SU-DHL-6 (cell line): ENCODE measurements around the gene AKT1.

Source experiments
- H2AFZ ChIP-seq: fragments of 200-600 bp; sonication (generic); 2 replicates; pipeline ENCODE4 v1.6.1; 2014; ENCODE audit warnings: low read depth, mild to moderate bottlenecking, moderate library complexity, mixed read lengths, antibody characterized with exemption, low read length; ENCODE audit not compliant: severe bottlenecking
- H3F3A ChIP-seq: fragments of 200-600 bp; shearing (Covaris generic); 2 replicates; pipeline ENCODE4 v1.6.0; 2016; ENCODE audit warnings: antibody characterized with exemption, mild to moderate bottlenecking; ENCODE audit not compliant: insufficient read depth
- H3K27ac ChIP-seq: fragments of 200-600 bp; sonication (generic); 2 replicates; pipeline ENCODE4 v1.5.1; 2016; ENCODE audit warnings: low read depth, mild to moderate bottlenecking, low read length, moderate library complexity, mixed read lengths
- H3K27me3 ChIP-seq: fragments of 200-600 bp; sonication (generic), shearing (Covaris generic); 2 replicates; pipeline ENCODE4 v1.6.0; 2014; ENCODE audit warnings: mild to moderate bottlenecking, low read length
- H3K36me3 ChIP-seq: fragments of 200-600 bp; sonication (generic); 2 replicates; pipeline ENCODE4 v1.6.1; 2014; ENCODE audit warnings: mild to moderate bottlenecking, low read length, mixed read lengths
- H3K4me2 ChIP-seq: fragments of 300-600, 200-600 bp; shearing (Covaris generic), sonication (generic); 2 replicates; pipeline ENCODE4 v1.6.0; 2014; ENCODE audit warnings: low read length, low read depth, mild to moderate bottlenecking; ENCODE audit not compliant: poor library complexity, severe bottlenecking
- H3K4me3 ChIP-seq: fragments of 200-600 bp; sonication (generic); 2 replicates; pipeline ENCODE4 v1.5.1; 2014; ENCODE audit warnings: antibody characterized with exemption, low read length, mild to moderate bottlenecking, mixed read lengths; ENCODE audit not compliant: insufficient read depth, poor library complexity, severe bottlenecking
- H3K79me2 ChIP-seq: fragments of 200-600 bp; sonication (generic); 2 replicates; pipeline ENCODE4 v1.6.1; 2014; ENCODE audit warnings: mild to moderate bottlenecking, low read length, moderate library complexity; ENCODE audit not compliant: insufficient read depth
- H3K9ac ChIP-seq: fragments of 200-600 bp; sonication (generic); 2 replicates; pipeline ENCODE4 v1.7.0; 2014; ENCODE audit warnings: mild to moderate bottlenecking, low read length
- H3K9me2 ChIP-seq: fragments of 200-600 bp; sonication (generic); replicated peaks from 2 replicates; pipeline ENCODE4 v1.6.1; 2014; ENCODE audit warnings: low read length; ENCODE audit not compliant: insufficient read depth
- H3K9me3 ChIP-seq: fragments of 200-600 bp; sonication (generic); 2 replicates; pipeline ENCODE4 v1.6.1; 2014; ENCODE audit warnings: low read length, mixed read lengths; ENCODE audit not compliant: insufficient read depth
- H4K20me1 ChIP-seq: fragments of 200-600 bp; sonication (generic); 2 replicates; pipeline ENCODE4 v1.6.1; 2014; ENCODE audit warnings: low read depth, mild to moderate bottlenecking, antibody characterized with exemption, low read length, moderate library complexity, mixed read lengths
- EZH2phosphoT487 ChIP-seq: fragments of 200-600 bp; sonication (generic), shearing (Covaris generic); conservative IDR thresholded peaks from 2 replicates; pipeline ENCODE4 v1.6.1; 2018; ENCODE audit warnings: mild to moderate bottlenecking, antibody characterized with exemption, low read length, moderate library complexity, mixed read lengths
- TF ChIP-seq, protein P1 (sequence below): fragments of 200-600 bp; sonication (generic); IDR thresholded peaks from one replicate; pipeline ENCODE4 v1.5.1; 2017; ENCODE audit warnings: antibody characterized with exemption, mild to moderate bottlenecking, low read length, moderate library complexity; ENCODE audit not compliant: insufficient read depth, poor library complexity, severe bottlenecking

The AKT1 gene

DNA sequence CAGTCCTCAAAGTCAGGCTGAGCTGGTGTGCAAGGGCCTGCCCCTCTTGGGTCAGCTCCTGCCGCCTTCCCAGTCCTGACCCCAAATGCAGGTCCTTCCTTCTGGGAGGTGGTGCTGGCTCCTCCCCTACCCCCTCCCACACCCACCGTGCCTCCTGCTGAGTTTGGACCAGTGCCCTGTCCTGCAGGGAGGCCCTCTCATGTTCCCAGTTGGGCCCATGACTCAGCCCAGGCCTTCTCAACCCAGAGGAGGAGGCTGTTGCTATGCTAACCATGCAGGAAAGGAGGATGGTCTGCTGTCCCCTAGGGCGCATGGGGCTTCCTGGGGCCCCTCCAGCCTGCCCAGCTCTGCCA is 9.8 kb upstream of the AKT1 start:
- Histone ChIP-seq H3K79me2 (no peaks in the 10 kb centered on the region), H3K36me3 (no peaks in the 10 kb centered on the region), H3K4me3 (no peak overlapping the region), H3K9me2 (no peaks in the 10 kb centered on the region), H3K4me2 (no peak overlapping the region), H3F3A (no peaks in the 10 kb centered on the region), H3K9me3 (no peaks in the 10 kb centered on the region), H3K27ac (no peak overlapping the region), H3K27me3 (no peaks in the 10 kb centered on the region), H2AFZ (no peak overlapping the region), H3K9ac (no peak overlapping the region), H4K20me1 (no peaks in the 10 kb centered on the region)
- TF ChIP-seq EZH2phosphoT487: no peak
- TF ChIP-seq, protein P1, sequence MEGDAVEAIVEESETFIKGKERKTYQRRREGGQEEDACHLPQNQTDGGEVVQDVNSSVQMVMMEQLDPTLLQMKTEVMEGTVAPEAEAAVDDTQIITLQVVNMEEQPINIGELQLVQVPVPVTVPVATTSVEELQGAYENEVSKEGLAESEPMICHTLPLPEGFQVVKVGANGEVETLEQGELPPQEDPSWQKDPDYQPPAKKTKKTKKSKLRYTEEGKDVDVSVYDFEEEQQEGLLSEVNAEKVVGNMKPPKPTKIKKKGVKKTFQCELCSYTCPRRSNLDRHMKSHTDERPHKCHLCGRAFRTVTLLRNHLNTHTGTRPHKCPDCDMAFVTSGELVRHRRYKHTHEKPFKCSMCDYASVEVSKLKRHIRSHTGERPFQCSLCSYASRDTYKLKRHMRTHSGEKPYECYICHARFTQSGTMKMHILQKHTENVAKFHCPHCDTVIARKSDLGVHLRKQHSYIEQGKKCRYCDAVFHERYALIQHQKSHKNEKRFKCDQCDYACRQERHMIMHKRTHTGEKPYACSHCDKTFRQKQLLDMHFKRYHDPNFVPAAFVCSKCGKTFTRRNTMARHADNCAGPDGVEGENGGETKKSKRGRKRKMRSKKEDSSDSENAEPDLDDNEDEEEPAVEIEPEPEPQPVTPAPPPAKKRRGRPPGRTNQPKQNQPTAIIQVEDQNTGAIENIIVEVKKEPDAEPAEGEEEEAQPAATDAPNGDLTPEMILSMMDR: no peak

- Histone ChIP-seq H3K9me2 (no peaks in the 10 kb centered on the region), H4K20me1 (no peaks in the 10 kb centered on the region), H3K79me2 (no peaks in the 10 kb centered on the region), H3K27ac (no peak overlapping the region), H3K4me3 (no peak overlapping the region), H3K4me2 (no peak overlapping the region), H3K9ac (no peak overlapping the region), H3F3A (peaks cover 5% of the 10 kb centered on the region), H3K27me3 (no peaks in the 10 kb centered on the region), H2AFZ (no peak overlapping the region), H3K9me3 (no peaks in the 10 kb centered on the region), H3K36me3 (no peaks in the 10 kb centered on the region)
- TF ChIP-seq EZH2phosphoT487: no peak
- TF ChIP-seq, protein P1: no peak
Observed at GRCh38 chr14:104804481-104805325, 9.2 kb upstream of the AKT1 start.

DNA sequence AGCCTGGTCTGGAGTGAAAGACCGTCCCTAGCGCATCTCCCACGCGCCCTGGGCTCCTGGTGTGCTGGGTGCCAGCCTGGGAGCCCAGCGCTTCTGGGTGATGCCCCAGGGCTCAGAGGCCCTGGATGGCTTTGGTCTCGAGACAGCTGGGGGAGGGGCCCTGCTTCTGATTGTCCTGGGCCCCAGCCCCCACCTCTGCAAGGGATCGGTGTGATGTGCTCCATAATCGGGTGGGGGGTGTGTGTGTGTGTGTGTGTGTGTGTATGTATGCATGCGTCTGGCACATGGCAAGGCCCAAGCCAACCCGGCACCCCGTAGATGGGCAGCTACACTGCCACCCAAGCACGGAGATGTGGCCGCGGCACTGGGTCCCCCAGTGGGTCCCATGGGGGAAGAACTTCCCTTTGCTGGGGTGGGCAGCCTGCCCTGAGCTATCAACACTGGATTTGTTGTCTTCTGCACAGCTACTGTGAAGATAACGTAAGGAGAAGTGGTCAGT is 8.4 kb upstream of the AKT1 start:
- H2AFZ ChIP-seq: no peak overlapping the region
- H3K4me3 ChIP-seq: no peak overlapping the region
- no peaks in the 10 kb centered on the region for H3K9me2 ChIP-seq
- H3K27me3 ChIP-seq: no peaks in the 10 kb centered on the region
- H3K9me3 ChIP-seq: no peaks in the 10 kb centered on the region
- H3K27ac ChIP-seq: no peak overlapping the region
- H3K36me3 ChIP-seq: no peaks in the 10 kb centered on the region
- no peak overlapping the region for H3K4me2 ChIP-seq
- H3K9ac ChIP-seq: no peak overlapping the region
- H3F3A ChIP-seq: peaks cover 9% of the 10 kb centered on the region
- TF ChIP-seq, protein P1: no peak
- TF ChIP-seq EZH2phosphoT487: no peak
- no peaks in the 10 kb centered on the region for H4K20me1 ChIP-seq
- H3K79me2 ChIP-seq: no peaks in the 10 kb centered on the region
